Colonic mucosa (tissue), 4 donors: Measurements from ENCODE around the gene STAT4. TPM values are rescaled to one million over a fixed set of nuclear protein-coding genes. Genes with fewer than 3 reads are reported as not detected.

Experiments used
- DNase-seq: peaks from one replicate; pipeline ENCODE4 v3.0.0-alpha.2; 2020
- H3K27ac ChIP-seq: fragments of 200-600 bp; one replicate; pipeline ENCODE4 v1.8.0; 2021
- H3K27me3 ChIP-seq: fragments of 200-600 bp; one replicate; pipeline ENCODE4 v1.8.0; 2021
- H3K36me3 ChIP-seq: fragments of 200-600 bp; one replicate; pipeline ENCODE4 v1.8.0; 2021
- H3K4me1 ChIP-seq: fragments of 200-600 bp; one replicate; pipeline ENCODE4 v1.8.0; 2021; ENCODE audit warnings: mild to moderate bottlenecking
- H3K4me3 ChIP-seq: fragments of 200-600 bp; one replicate; pipeline ENCODE4 v1.8.0; 2021
- H3K9ac ChIP-seq, 2 donors: one replicate each; pipeline ENCODE4 v1.7.0; 2013; ENCODE audit warnings: control low read depth in 2 of 2, low read depth in 2 of 2, low read length in 2 of 2
- H3K9me3 ChIP-seq: fragments of 200-600 bp; one replicate; pipeline ENCODE4 v1.8.0; 2021
- CTCF ChIP-seq: fragments of 200-600 bp; IDR thresholded peaks from one replicate; pipeline ENCODE4 v1.8.0; 2022; ENCODE audit warnings: antibody characterized with exemption, mild to moderate bottlenecking
- intact Hi-C: fragments of 100-400 bp; cut with DNase I; formaldehyde crosslinking; loops from one replicate; pipeline ENCODE4 v1.14.1; 2022
- total RNA-seq, 2 donors: library from RNA; stranded (reverse); fragmentation: NEBNext Ultra II Directional in 1 of 2; extraction: Animal tissue kit (Norgen Biotek cat#: 25700) in 1 of 2; gene quantifications; one replicate each; pipeline ENCODE4 v1.2.1, GENCODE V29; 2021
- donor health status: healthy.
- donor health status: DM: no; HTN: no; CAD: no.
- donor health status: DM: no; HTN: no; CAD: no.

Gene STAT4
- total RNA-seq, 2 donors from 2014 or later: 2.0 to 2.1 TPM

GRCh38 chr2:191173206-191173605 lies 22.4 kb upstream of the STAT4 start:
- H3K9ac ChIP-seq: no peak overlapping the region
- H3K4me1 ChIP-seq: no peaks in the 10 kb centered on the region
- H3K27ac ChIP-seq: no peak overlapping the region
- DNase-seq: no peak
- H3K9me3 ChIP-seq: no peaks in the 10 kb centered on the region
- no peaks in the 10 kb centered on the region for H3K27me3 ChIP-seq
- no peaks in the 10 kb centered on the region for H3K36me3 ChIP-seq
- H3K4me3 ChIP-seq: no peak overlapping the region
- no peak for TF ChIP-seq CTCF
- intact Hi-C loops: no loop called here

GRCh38 chr2:191171708-191172355 lies 21.0 kb upstream of the STAT4 start:
- Histone ChIP-seq H3K27ac (no peak overlapping the region), H3K4me3 (no peak overlapping the region), H3K36me3 (no peaks in the 10 kb centered on the region), H3K9me3 (no peaks in the 10 kb centered on the region), H3K4me1 (no peaks in the 10 kb centered on the region), H3K9ac (no peak overlapping the region), H3K27me3 (no peaks in the 10 kb centered on the region)
- DNase-seq: no peak
- no peak for TF ChIP-seq CTCF
- intact Hi-C loops: no loop called here

- no peaks in the 10 kb centered on the region for H3K4me1 ChIP-seq
- H3K9me3 ChIP-seq: no peaks in the 10 kb centered on the region
- no peak for DNase-seq
- H3K4me3 ChIP-seq: no peak overlapping the region
- H3K27ac ChIP-seq: no peak overlapping the region
- no peak overlapping the region for H3K9ac ChIP-seq
- intact Hi-C loops: no loop called here
- no peaks in the 10 kb centered on the region for H3K27me3 ChIP-seq
- TF ChIP-seq CTCF: no peak
- H3K36me3 ChIP-seq: no peaks in the 10 kb centered on the region
Observed at GRCh38 chr2:191171286-191171685, 20.5 kb upstream of the STAT4 start.

GRCh38 chr2:191170773-191171172 lies 20.0 kb upstream of the STAT4 start:
- H3K9me3 ChIP-seq: no peaks in the 10 kb centered on the region
- intact Hi-C loops: no loop called here
- no peaks in the 10 kb centered on the region for H3K4me1 ChIP-seq
- H3K9ac ChIP-seq: no peak overlapping the region
- no peaks in the 10 kb centered on the region for H3K27me3 ChIP-seq
- H3K27ac ChIP-seq: no peak overlapping the region
- DNase-seq: no peak
- no peak for TF ChIP-seq CTCF
- H3K4me3 ChIP-seq: no peak overlapping the region
- no peaks in the 10 kb centered on the region for H3K36me3 ChIP-seq

- Histone ChIP-seq H3K36me3 (no peaks in the 10 kb centered on the region), H3K27me3 (no peaks in the 10 kb centered on the region), H3K4me3 (no peak overlapping the region), H3K9ac (no peak overlapping the region), H3K9me3 (no peaks in the 10 kb centered on the region), H3K4me1 (no peaks in the 10 kb centered on the region), H3K27ac (no peak overlapping the region)
- no peak for TF ChIP-seq CTCF
- no peak for DNase-seq
- intact Hi-C loops: no loop called here
Observed at GRCh38 chr2:191170301-191170636, 19.5 kb upstream of the STAT4 start.
